ENCODE measurements around the gene MCHR1.
"Not testable (repeated sequence)": the region's sequence is repeated elsewhere in the genome, so short reads cannot be mapped to it uniquely, and the experiment has no call there.

Gene MCHR1

GRCh38 chr22:40714499-40715337 is 35.4 kb downstream of the MCHR1 start:
- Histone ChIP-seq H3K27me3 (ENCODE audit: insufficient read depth, low read length) (peaks cover 21% of the 10 kb centered on the region), H2AFZ (ENCODE audit: low read depth, low read length) (no peak overlapping the region), H3K36me3 (ENCODE audit: insufficient read depth, low read length) (no peaks in the 10 kb centered on the region), H3K4me1 (ENCODE audit: insufficient read depth, low read length) (peaks cover 25% of the 10 kb centered on the region), H3K9me3 (ENCODE audit: low read length) (no peaks in the 10 kb centered on the region), H3K4me3 (ENCODE audit: low read length) (no peak overlapping the region)

- Histone ChIP-seq H3K4me1 (ENCODE audit: insufficient read depth, low read length) (peaks cover 26% of the 10 kb centered on the region), H3K27me3 (ENCODE audit: insufficient read depth, low read length) (peaks cover 17% of the 10 kb centered on the region), H2AFZ (ENCODE audit: low read depth, low read length) (no peak overlapping the region), H3K9me3 (ENCODE audit: low read length) (no peaks in the 10 kb centered on the region), H3K4me3 (ENCODE audit: low read length) (no peak overlapping the region), H3K36me3 (ENCODE audit: insufficient read depth, low read length) (no peaks in the 10 kb centered on the region)
Measured at GRCh38 chr22:40716116-40716515, 36.8 kb downstream of the MCHR1 start.

DNA sequence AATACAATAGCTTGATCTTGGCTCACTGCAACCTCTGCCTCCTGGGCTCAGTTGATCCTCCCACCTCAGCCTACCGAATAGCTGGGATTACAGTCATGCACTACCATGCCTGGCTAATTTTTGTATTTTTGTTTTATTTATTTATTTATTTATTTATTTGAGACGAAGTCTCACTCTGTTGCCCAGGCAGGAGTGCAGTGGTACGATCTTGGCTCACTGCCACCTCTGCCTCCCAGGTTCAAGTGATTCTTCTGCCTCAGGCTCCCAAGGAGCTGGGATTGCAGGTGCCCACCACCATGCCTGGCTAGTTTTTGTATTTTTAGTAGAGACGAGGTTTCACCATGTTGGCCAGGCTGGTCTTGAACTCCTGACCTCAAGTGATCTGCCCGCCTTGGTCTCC is 38.4 kb downstream of the MCHR1 start:
- not testable (repeated sequence) for H3K4me3 ChIP-seq (ENCODE audit: low read length); H3K36me3 ChIP-seq (ENCODE audit: insufficient read depth, low read length); H3K9me3 ChIP-seq (ENCODE audit: low read length); H2AFZ ChIP-seq (ENCODE audit: low read depth, low read length)
- Histone ChIP-seq H3K27me3 (ENCODE audit: insufficient read depth, low read length) (peaks cover 12% of the 10 kb centered on the region), H3K4me1 (ENCODE audit: insufficient read depth, low read length) (peaks cover 24% of the 10 kb centered on the region)

DNA sequence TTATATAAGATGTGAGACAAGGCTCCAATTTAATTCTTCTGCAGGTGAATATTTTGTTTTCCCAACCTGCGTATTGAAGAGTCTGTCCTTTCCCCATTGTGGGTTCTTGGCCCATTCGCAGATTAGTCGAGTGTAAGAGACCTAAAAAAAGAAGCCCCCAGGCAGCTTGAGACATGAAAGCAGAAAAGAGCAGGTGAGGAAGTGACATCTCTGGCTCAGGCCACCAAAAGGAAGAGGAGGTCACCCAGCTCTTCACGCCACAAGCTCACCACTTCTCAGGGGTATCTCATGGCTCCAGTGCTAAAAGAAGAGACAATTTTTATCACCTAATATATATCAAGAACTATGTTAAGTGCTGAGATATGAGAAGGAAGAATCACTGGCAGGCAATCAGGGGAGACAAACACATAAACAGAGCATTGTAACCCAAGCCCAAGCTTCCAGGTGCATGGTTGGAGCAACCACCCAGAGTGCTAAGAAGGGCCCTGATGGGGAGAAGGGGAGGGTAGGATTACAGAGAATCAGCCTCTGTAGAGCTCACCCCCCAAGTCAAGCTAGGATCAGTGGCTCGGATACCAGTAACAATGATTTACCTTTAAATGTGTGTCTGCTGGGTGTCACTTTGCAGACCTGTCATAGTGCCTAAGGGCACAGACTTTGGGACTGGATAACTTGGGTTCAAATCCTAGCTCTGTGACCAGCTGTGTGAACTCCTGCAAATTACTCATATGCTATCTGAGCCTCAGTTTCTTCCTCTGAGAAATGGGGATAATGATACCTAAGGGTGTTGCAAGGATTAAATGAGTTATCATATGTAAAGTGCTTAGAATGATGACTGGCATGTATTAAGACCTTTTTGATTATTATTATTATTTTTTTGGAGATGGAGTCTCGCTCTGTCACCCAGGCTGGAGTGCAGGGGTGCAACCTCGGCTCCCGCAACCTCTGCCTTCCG is 39.2 kb downstream of the MCHR1 start:
- peaks cover 24% of the 10 kb centered on the region for H3K4me1 ChIP-seq (ENCODE audit: insufficient read depth, low read length)
- no peak overlapping the region for H2AFZ ChIP-seq (ENCODE audit: low read depth, low read length)
- H3K9me3 ChIP-seq (ENCODE audit: low read length) = no peaks in the 10 kb centered on the region
- H3K27me3 ChIP-seq (ENCODE audit: insufficient read depth, low read length) = peaks cover 12% of the 10 kb centered on the region
- H3K36me3 ChIP-seq (ENCODE audit: insufficient read depth, low read length) = no peaks in the 10 kb centered on the region
- H3K4me3 ChIP-seq (ENCODE audit: low read length) = no peak overlapping the region

DNA sequence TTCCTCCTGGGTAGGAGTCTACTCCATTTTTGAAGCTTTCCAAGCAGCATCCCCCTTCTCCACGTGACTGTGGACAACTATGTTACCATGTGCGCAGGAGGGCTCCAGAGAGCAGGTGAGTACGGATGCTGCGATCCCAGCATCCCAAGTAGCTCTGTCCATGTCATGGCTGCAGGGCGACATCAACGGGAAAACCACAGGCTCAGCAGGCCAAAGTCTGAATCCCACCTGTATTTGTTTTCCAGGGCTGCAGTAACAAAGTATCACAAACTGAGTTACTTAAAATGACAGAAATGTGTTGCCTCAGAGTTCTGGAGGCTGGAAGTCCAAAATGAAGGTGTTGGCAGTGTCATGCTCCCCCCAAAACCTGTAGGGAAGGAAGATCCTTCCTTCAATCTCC is 40.3 kb downstream of the MCHR1 start:
- Histone ChIP-seq H3K4me3 (ENCODE audit: low read length) (no peak overlapping the region), H3K4me1 (ENCODE audit: insufficient read depth, low read length) (peaks cover 15% of the 10 kb centered on the region), H3K9me3 (ENCODE audit: low read length) (no peaks in the 10 kb centered on the region), H2AFZ (ENCODE audit: low read depth, low read length) (no peak overlapping the region), H3K27me3 (ENCODE audit: insufficient read depth, low read length) (peaks cover 12% of the 10 kb centered on the region), H3K36me3 (ENCODE audit: insufficient read depth, low read length) (no peaks in the 10 kb centered on the region)

GRCh38 chr22:40720156-40720537 is 40.9 kb downstream of the MCHR1 start:
- H3K36me3 ChIP-seq (ENCODE audit: insufficient read depth, low read length); H2AFZ ChIP-seq (ENCODE audit: low read depth, low read length); H3K4me3 ChIP-seq (ENCODE audit: low read length); H3K9me3 ChIP-seq (ENCODE audit: low read length); H3K4me1 ChIP-seq (ENCODE audit: insufficient read depth, low read length): not testable (repeated sequence)
- H3K27me3 ChIP-seq (ENCODE audit: insufficient read depth, low read length) = peaks cover 12% of the 10 kb centered on the region

DNA sequence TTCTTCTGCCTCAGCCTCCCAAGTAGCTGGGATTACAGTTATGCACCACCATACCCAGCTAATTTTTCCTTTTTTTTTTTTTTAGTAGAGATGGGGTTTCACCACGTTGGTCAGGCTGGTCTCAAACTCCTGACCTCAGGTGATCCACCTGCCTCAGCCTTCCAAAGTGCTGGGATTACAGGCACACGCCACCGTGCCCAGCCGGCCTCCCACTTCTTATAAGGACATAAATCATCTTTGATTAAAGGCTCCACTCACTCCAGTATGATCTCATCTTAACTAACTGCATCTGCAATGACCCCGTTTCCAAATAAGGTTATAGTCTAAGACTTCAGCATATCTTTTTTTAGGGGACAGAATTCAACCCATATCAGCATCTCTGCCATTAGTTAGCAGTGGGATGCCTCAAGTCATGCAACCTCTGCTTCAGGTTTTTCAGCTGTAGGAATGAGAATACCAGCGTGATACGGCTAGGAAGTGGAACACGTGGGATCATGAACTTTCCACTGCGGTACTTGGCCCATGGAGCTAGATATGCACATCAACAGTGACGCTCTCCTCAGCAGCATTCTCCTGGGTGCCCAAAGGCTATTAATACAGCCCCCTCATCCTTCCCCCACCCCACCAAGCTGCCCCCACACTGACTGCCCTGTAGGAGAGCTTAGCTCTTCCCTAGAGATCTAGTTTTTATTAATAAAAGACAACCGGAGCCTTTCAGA is 41.4 kb downstream of the MCHR1 start:
- no peak overlapping the region for H3K4me3 ChIP-seq (ENCODE audit: low read length)
- no peaks in the 10 kb centered on the region for H3K36me3 ChIP-seq (ENCODE audit: insufficient read depth, low read length)
- no peaks in the 10 kb centered on the region for H3K9me3 ChIP-seq (ENCODE audit: low read length)
- H3K27me3 ChIP-seq (ENCODE audit: insufficient read depth, low read length) = peaks cover 12% of the 10 kb centered on the region
- no peak overlapping the region for H2AFZ ChIP-seq (ENCODE audit: low read depth, low read length)
- H3K4me1 ChIP-seq (ENCODE audit: insufficient read depth, low read length) = peaks cover 8% of the 10 kb centered on the region

DNA sequence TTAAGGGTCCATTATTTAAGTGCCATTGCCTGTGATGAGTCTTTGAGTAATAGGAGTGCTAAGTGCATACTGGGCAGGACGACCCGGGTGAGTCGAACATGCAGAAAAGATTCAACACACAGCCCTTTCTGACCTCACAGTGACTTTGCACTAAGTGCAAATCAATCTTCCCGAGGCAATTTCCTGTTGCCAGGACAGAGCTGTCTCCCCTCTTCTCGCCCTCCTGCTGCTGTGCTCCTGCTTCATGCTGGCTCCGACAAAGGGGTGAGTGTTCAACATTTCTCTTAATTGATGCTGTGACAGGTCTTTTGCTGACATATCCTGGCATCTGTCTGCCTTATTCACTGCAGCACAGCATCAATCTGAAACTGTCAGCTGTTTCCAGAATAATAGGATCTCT is 42.0 kb downstream of the MCHR1 start:
- peaks cover 12% of the 10 kb centered on the region for H3K27me3 ChIP-seq (ENCODE audit: insufficient read depth, low read length)
- no peak overlapping the region for H3K4me3 ChIP-seq (ENCODE audit: low read length)
- peaks cover 8% of the 10 kb centered on the region for H3K4me1 ChIP-seq (ENCODE audit: insufficient read depth, low read length)
- H2AFZ ChIP-seq (ENCODE audit: low read depth, low read length) = no peak overlapping the region
- H3K9me3 ChIP-seq (ENCODE audit: low read length) = no peaks in the 10 kb centered on the region
- H3K36me3 ChIP-seq (ENCODE audit: insufficient read depth, low read length) = no peaks in the 10 kb centered on the region

DNA sequence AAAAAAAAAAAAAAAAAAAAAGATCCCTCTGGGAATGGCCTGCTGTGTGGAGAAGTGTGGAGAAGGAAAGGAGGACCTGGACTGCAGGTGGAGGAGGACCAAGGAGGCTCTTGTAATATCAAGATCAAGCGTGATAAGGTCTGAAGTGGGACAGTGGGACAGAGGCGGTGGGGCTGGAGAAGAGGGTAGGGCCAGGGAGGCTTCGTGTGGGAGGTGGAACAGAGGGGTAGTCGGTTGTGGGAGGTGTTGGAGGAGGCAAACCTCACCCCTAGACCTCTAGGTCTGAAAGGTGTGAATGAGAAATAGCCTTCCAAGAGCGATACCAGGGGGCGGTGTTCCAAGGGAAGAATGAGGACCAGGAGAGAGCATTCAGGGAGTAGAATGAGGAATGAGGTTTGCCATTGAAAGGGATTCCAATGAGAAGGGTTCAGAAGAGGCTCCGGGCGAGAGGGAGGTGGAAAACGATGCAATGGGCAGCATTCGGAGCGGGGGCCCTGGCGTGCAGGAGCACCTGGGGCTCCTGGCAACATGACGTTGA is 44.2 kb downstream of the MCHR1 start:
- H3K4me3 ChIP-seq (ENCODE audit: low read length) = no peak overlapping the region
- peaks cover 17% of the 10 kb centered on the region for H3K4me1 ChIP-seq (ENCODE audit: insufficient read depth, low read length)
- peaks cover 9% of the 10 kb centered on the region for H3K27me3 ChIP-seq (ENCODE audit: insufficient read depth, low read length)
- no peak overlapping the region for H2AFZ ChIP-seq (ENCODE audit: low read depth, low read length)
- no peaks in the 10 kb centered on the region for H3K36me3 ChIP-seq (ENCODE audit: insufficient read depth, low read length)
- H3K9me3 ChIP-seq (ENCODE audit: low read length) = no peaks in the 10 kb centered on the region

DNA sequence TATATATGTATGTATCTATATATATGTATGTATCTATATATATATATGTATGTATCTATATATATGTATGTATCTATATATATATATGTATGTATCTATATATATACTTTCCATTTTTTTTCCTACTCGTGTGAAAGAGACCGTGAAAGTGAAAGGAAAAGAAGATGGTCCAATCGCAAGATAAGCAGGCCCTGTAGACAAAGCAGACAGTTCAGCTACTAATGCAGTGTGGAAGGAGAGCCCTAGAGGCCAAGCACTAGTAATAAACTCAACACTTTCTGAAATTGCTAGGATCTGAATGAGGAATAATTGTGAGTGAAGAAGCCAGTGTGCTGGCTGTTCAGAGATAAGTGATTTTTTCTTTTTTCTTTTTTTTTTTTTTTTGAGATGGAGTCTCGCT is 47.2 kb downstream of the MCHR1 start:
- H3K27me3 ChIP-seq (ENCODE audit: insufficient read depth, low read length) = no peaks in the 10 kb centered on the region
- no peaks in the 10 kb centered on the region for H3K9me3 ChIP-seq (ENCODE audit: low read length)
- peaks cover 9% of the 10 kb centered on the region for H3K4me1 ChIP-seq (ENCODE audit: insufficient read depth, low read length)
- no peak overlapping the region for H2AFZ ChIP-seq (ENCODE audit: low read depth, low read length)
- H3K4me3 ChIP-seq (ENCODE audit: low read length) = no peak overlapping the region
- no peaks in the 10 kb centered on the region for H3K36me3 ChIP-seq (ENCODE audit: insufficient read depth, low read length)

GRCh38 chr22:40727070-40727963 is 48.0 kb downstream of the MCHR1 start:
- no peak overlapping the region for H2AFZ ChIP-seq (ENCODE audit: low read depth, low read length)

More at GRCh38 chr22:40727070-40727963, 48.0 kb downstream of the MCHR1 start:
- peaks cover 2% of the 10 kb centered on the region for H3K27me3 ChIP-seq (ENCODE audit: insufficient read depth, low read length)
- no peaks in the 10 kb centered on the region for H3K36me3 ChIP-seq (ENCODE audit: insufficient read depth, low read length)
- H3K9me3 ChIP-seq (ENCODE audit: low read length) = no peaks in the 10 kb centered on the region
- H3K4me3 ChIP-seq (ENCODE audit: low read length) = no peak overlapping the region
- peaks cover 9% of the 10 kb centered on the region for H3K4me1 ChIP-seq (ENCODE audit: insufficient read depth, low read length)

Measured in neuron (in vitro differentiated cells).